SHP77 (cell line): ENCODE data around the gene RPL23.

Source experiments
- DNase-seq, 2 experiments: peaks; one replicate each; lab custom pipeline; 2025; lab: John Stamatoyannopoulos, UW

The RPL23 gene

DNA sequence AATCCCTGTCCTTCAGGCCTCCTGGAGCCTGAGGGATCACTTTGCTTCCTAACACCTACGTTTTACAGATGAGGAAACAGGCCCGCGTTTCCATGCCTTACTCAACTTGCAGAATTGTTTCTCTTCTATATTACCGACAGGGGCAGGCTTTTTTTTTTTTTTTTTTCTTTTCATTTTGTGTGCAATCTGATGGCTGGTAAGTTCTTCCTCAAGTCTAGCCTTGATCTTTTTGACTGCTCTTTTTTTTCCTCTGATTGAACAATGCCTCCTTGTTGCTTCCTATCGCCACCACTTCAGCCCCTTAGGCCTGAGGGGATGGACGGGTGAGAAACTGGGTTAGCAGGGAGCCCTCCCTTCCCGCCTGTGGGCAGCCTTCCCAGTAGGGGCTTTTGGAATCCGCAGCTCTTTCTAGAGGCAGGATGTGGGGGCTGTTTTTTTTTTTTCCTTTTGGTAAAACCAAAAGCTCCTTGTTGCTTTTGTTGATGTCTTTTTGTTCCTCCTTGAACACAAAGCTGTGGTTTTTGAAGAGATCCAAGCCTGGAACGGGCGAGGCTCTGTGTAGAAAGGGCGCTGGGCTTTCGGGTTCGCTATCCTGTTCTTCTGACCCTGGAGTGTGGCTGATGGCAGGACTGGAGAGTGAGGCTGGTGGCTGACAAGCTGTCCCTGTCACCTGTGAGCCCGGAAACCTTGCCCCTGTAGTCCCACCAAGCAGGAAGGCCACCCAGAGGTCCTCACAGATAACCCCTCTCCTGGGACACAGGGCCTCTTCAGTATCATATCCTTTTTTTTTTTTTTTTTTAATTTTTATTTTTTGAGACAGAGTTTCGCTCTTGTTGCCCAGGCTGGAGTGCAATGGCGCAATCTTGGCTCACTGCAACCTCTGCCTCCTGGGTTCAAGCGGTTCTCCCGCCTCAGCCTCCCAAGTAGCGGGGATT is 30.3 kb upstream of the RPL23 start:
- no peak for DNase-seq

DNA sequence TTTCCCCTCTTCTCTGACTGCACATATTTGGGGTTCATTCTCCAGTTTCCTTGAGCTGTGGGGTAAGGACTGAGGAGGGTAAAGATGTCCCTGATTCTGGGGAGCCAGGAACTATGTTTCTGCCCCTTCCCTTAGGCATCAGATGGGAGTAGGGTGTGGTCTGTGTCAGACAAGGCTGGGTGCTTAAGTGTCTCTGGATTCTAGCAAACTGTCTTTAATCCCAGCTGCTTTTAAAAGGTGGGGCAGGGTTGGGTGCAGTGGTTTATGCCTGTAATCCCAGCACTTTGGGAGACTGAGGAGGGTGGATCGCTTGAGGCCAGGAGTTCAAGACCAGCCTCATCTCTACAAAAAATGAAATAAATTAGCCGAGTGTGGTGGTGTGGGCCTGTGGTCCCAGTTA is 29.3 kb upstream of the RPL23 start:
- no peak for DNase-seq

GRCh38 chr17:38881600-38882191 is 28.2 kb upstream of the RPL23 start:
- DNase-seq: no peak

DNA sequence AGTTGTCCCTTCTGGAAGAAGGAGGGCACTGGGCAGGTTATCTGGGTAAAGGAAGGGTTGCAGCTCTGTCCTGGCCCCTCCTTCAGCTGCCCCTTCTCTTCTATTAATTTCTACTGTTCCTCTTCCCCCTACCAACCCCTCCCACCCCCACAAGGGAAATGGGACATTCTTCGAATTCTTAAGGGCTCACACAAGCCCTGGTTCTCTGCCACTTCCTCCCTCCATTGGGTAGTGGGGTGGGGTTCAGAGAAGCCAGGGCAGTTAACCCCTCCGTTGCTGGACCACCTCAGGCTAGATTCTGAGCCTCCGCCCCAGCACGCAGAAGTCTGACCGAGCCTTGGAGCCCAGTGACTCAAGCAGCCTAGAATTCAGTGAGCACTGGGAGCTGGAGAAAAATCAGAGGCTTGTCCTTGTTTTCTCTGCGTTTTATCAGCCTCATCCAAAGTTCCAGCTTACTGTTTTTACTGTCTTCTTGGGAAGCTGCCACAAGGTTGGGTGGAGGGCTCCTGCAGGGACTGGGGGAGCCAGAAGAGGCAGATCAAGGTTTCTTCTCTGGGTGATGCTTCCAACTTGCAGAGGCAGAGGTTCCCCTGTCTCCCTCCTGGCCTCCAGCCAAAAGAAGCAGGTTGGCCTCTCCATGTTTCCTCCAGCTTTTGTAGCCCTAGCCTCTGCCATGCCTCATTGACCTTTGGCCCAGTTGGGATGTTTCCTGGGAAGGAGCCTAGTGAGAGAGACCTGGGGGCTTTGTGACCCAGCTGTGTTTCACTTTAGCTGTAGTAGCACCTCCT is 26.6 kb upstream of the RPL23 start:
- no peak for DNase-seq

GRCh38 chr17:38877130-38877851 is 23.8 kb upstream of the RPL23 start:
- no peak for DNase-seq

GRCh38 chr17:38875477-38876075 is 22.1 kb upstream of the RPL23 start:
- no peak for DNase-seq

GRCh38 chr17:38874505-38875400 is 21.2 kb upstream of the RPL23 start:
- DNase-seq: no peak

GRCh38 chr17:38873640-38874380 is 20.3 kb upstream of the RPL23 start:
- DNase-seq: no peak

- DNase-seq: peak; percentile 73 to 74
Observed at GRCh38 chr17:38872671-38873385, 19.3 kb upstream of the RPL23 start.

DNA sequence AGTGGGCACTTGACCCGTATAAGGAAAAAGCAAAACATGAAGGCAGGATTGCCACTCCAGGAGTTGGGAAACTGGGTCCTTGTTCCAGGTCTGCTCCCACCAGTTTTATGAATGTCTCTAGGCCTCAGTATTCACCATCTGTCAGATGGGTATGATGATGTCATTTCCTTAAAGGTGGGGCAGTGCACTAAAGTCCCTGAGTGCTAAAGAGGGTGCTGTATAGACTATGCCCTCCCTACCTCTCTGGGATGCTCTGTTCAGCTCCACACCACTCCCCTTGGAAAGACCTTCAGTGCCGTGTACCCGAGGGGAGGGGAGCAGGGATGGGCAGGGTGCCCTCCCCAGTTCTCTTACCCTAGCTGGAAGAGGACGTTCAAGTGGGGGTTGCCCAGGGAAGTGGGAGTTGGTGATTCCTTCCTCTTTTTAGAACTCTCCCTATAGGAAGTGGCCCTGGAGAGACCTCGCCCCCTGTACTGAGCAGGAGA is 18.5 kb upstream of the RPL23 start:
- DNase-seq: no peak

DNA sequence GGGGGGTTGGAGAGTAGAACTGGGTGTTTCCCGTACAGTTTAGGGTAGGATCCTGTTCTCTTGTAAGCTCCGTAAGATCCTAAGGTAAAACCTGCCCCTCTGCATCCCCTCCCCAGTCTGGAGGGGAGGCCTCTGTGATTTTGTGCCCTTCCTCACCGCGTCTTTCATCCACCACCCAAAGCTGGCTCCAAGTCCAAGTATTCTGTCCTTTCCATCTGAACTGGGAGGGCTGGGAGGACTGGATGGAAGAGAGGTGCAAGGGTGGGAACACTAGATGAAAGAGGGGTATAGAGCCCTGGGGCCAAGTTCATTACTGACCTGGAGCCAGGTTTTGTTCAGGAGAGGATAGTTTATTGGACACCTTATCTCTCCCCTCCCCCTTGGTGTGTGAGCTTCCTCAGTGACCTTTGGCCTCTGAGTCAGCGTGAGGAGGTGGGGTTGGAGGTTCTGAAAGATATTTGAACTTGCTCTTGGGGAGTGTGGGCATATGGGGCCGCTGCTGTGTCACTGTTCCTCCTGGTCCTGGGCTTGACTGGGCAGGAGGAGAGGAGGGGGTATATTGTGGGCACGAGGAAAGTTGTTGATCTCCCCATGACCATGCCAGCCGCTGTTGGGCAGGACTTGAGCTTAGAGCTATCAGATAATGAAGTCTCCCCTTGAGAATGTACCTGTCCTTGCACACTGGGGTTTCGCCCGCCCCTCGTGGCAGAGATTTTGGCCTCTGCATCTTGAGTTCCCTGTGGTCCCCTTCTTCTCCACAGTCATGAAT is 17.9 kb upstream of the RPL23 start:
- peak in 1 of 2 experiments; percentile 9 for DNase-seq

DNA sequence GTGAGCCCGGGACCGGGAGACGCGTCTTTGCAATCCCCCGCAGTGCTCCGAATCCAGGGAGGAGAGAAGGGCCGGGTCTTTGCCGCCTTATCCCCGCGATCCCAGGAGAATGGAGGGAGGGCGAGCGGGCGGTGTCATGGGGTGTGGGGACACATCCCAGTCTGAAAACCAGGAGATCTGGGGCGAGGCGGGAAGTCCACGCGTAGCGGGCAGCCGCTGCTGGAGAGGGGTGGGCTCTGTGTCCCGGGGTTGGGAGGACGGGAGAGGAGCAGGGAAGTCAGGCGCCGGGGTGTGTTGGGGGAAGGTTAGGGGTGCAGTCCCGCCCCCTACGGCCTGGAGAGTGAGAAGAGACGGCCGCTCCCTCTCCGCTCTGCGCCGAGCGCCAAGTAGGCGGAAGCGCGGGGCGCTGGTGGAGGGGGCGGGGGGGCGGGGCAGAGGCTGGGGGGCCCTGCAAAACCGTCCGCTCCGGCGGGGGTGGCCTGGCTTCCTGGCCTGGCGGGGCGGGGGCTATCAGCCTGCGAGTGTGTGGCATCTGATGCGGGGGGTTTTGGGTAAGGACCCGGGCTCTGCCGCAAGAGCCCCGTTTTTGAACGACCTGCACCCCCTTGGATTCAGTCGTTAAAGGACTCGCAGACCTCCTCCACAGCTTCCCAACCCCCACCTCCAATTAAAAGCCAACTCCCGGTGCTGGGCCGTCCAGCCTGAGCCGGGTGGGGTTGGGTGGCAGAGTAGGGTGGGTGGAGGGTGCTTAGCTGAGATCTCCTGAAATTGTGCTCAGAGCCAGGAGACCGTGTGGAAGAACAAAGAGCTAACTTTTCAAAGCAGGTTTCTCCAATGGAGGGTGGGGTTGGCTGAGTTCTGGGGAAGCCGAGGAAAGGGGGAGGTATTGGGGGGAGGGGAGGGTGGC is 17.0 kb upstream of the RPL23 start:
- peak in 1 of 2 experiments; percentile 19 for DNase-seq

DNA sequence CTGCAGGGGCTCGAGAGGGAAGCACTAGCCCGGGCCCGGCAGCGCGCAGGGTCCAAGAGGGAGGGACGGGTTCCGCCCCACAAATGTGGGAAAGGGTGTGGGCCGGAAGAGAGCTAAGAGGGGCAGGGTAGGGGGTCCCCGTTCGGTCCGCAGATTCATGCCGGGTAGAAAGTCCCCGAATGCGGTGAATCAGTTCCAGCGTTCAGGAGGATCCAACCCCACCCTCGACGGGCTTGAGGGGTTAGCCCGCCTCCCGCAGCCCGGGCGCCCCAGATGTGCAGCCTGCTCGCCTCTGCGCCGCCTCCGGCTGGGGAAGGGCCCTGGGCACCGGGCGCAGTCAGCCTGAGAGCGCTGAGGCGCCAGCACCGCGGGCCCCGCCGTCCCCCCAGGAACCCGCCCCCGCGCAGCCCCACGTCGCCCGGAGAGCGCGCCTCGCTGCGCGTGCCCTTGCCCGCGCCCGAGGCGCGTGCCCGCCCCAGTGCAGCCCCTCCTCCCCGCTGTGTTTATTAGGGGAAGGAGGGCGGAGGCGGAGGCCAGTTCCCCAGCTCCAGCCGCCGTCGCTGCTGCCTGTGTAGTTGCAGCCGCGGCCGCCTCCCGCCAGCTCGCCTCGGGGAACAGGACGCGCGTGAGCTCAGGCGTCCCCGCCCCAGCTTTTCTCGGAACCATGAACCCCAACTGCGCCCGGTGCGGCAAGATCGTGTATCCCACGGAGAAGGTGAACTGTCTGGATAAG is 16.2 kb upstream of the RPL23 start, which contains the start of gene LASP1:
Gene LASP1, plus strand, starts transcription at position 533 of the 733 bp plus-strand sequence. Its CDS starts 132 bp downstream, at position 665.
- DNase-seq: peak; percentile 46 to 79

GRCh38 chr17:38868817-38869525 is 15.4 kb upstream of the RPL23 start:
- DNase-seq: peak; percentile 81 to 85
